Measurements from ENCODE around the gene DEFB108B. TPM values are rescaled to one million over a fixed set of nuclear protein-coding genes. Genes with fewer than 3 reads are reported as not detected.
A peak's percentile ranks its signal among the peaks of the same experiment; 100 is the strongest.
"Not testable (repeated sequence)": the region's sequence is repeated elsewhere in the genome, so short reads cannot be mapped to it uniquely, and the experiment has no call there.

Gene DEFB108B
- total RNA-seq, 1 experiment from 2014 or later = not detected

DNA sequence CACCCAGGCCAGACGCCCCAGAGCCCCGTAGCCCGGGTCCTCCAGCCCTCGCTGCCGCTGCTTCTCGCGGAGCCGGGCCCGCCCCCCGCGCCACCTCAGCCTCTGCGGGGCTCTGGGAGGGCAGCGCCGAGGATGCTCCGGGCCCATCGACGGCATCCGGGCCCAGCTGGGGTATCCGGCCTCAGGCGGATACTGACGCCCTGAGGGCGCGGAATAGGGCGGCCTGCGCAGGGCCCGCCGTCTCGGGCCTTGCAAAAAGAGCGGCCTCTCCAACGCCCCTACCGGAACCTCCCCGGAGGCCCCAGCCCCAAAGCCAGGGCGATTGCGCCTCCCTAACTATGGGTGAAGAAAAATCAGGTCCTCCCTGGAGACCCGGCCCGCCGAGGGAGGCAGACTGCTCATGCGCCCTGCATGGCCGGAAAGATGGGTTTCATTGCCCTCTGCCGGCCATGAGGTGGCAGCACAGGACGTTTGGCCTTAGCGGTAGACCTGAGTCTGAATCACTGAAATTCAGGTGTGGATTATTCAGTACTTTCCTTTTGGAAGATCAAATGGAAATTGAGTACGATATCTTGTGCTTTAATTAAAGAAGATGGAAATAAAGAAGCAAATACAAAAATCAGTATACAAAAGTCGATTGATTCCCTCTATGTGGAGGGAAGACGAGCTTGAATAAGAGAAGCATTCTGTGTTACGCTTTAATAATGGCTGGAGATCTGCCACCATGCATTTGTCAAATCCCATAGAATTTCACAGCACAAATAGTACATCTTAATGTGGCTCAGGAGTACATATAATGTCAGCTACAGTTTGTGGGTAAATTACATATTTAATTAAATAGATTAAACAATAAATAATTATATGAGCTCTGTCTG lies 19.3 kb upstream of the DEFB108B start:
- peak; percentile 67 for DNase-seq (ENCODE audit: low spot score)

DNA sequence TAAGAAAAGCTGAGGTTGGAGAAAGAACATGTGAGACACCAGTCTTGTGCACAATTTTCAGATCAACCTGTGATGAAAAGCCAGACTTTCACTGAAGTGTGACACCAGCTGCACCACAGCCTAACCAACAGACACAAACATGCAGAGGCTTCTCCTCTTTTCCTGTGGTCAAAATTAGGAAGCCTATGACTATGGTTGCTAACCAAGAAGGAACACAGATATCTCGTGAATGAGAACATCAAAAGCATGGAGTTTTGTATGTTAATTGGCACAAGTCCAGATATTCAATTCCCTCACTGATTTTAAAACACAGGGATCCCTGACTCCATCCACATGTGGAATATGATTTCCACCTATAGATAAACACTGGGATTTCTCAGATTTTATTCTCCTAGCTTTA lies 11.5 kb upstream of the DEFB108B start:
- DNase-seq (ENCODE audit: low spot score) = not testable (repeated sequence)

DNA sequence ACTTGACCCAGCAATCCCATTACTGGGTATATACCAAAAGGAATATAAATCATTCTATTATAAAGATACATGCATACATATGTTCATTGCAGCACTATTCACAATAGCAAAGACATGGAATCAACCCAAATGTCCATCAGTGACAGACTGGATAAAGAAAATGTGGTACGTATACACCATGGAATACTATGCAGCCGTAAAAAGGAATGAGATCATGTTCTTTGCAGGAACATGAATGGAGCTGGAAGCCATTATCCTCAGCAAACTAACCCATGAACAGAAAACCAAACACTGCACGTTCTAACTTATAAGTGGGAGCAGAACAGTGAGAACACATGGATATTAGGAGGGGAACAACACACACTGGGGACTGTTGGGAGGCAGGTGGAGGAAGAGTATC lies 3.8 kb upstream of the DEFB108B start:
- DNase-seq (ENCODE audit: low spot score) = not testable (repeated sequence)

DNA sequence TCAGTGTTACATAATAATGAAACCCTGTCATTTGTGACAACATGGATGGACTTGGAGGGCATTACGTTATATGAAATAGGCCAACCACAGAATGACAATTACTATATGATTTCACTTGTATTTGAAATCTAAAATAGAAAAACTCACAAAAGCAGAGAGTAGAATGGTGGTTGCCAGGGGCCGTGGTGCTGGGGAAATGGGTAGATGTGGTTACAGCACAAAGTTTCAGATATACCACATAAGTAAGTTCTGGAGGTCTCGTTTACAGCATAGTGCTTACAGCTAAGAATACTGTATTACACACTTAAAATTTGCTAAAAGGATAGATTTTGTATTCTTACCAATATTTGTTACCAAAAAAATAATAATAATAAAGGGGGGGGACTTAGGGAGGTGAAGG lies 3.3 kb upstream of the DEFB108B start:
- not testable (repeated sequence) for DNase-seq (ENCODE audit: low spot score)

DNA sequence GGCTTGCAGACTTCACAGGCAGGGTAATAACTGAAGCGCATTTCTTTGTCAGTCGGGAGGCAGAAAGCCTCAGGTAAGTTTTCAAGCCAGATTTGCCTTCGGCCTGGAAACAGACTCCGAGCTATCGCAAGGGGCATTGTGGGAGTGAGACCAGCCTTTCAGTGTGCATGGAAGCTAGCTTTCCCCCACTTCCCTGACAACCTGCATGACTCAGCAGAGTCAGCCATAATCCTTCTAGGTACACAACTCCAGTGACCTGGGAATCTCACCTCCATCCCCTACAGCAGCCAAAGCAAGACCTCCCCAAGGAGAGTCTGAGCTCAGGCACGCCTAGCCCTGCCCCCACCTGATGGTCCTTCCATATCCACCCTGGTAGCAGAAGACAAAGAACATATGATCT lies 9.7 kb downstream of the DEFB108B start:
- not testable (repeated sequence) for DNase-seq (ENCODE audit: low spot score)

DNA sequence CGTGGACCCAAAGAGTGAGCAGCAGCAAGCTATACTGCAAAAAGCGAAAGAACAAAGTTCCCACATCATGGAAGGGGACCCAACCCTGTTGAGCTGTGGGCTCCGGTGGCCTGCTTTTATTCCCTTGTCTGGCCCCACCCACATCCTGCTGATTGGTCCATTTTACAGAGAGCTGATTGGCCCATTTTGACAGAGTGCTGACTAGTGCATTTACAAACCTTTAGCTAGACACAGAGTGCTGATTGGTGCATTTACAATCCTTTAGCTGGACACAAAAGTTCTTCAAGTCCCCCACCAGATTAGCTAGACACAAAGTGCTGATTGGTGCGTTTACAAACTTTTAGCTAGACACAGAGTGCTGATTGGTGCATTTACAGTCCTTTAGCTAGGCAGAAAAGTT lies 10.4 kb downstream of the DEFB108B start:
- not testable (repeated sequence) for DNase-seq (ENCODE audit: low spot score)

DNA sequence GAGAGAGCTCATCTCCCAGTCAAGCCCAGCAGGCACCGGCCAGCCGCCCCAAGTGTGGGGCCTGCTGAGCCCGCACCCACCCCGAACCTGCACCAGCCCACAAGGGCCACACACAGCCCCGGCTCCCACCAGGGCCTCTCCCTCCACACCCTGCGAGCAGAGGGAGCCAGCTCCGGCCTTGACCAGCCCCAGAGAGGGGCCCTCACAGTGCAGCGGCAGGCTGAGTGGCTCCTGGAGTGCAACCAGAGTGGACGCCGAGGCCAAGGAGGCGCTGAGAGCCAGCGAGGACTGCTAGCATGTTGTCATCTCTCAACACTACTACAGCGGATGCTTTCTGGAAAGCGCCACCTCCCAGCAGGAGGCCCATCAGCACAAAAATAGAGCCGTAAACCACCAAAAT lies 10.9 kb downstream of the DEFB108B start:
- DNase-seq (ENCODE audit: low spot score) = no peak

DNA sequence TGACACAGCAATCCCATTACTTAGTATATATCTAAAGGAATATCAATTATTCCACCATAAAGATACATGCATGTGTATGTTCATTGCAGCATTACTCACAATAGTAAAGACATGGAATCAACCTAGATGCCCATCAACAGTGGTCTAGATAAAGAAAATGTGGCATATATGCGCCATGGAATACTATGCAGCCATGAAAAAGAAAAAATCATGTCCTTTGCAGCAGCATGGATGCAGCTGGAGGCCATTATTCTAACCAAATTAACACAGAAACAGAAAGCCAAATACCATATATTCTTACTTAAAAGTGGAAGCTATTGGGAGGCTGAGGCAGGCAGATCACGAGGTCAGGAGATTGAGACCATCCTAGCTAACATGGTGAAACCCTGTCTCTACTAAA lies 20.9 kb downstream of the DEFB108B start:
- DNase-seq (ENCODE audit: low spot score) = not testable (repeated sequence)

DNA sequence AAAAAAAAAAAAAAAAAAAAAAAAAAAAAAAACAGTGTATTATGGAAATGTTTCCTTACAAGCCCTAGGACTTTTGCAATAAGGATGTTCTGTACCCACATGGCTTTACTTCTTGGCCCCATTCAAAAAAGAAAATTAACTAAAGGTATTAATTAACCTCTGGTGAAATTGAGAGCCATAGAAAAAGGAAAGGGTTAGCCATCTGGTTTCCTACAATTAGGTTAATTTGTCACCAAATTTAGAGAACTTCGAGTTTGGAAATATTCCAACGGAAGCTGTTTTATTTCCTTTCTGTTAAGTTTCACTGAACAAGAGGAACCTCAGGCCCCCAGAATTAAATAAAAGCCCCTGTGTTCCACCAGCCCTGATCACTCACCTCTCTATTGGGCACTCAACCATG lies 22.9 kb downstream of the DEFB108B start:
- not testable (repeated sequence) for DNase-seq (ENCODE audit: low spot score)

DNA sequence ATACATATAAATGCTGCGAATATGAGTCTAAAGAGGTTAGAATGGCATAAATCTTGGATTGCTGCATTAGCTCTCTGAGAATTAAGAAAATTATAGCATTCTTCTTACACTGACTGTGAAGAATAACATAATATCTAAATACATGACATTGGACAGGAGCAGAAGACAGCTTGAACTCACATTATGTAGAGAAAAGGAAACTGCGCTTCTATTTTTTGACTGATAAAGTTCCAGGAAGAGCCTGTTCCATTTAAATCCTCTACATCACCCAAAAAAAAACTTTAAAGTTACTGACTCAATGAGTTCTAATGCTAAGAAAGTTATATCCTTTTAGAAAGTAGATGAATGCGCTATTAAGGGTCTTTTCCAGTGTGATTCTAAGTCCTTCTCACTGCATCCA lies 27.8 kb downstream of the DEFB108B start:
- not testable (repeated sequence) for DNase-seq (ENCODE audit: low spot score)

DNA sequence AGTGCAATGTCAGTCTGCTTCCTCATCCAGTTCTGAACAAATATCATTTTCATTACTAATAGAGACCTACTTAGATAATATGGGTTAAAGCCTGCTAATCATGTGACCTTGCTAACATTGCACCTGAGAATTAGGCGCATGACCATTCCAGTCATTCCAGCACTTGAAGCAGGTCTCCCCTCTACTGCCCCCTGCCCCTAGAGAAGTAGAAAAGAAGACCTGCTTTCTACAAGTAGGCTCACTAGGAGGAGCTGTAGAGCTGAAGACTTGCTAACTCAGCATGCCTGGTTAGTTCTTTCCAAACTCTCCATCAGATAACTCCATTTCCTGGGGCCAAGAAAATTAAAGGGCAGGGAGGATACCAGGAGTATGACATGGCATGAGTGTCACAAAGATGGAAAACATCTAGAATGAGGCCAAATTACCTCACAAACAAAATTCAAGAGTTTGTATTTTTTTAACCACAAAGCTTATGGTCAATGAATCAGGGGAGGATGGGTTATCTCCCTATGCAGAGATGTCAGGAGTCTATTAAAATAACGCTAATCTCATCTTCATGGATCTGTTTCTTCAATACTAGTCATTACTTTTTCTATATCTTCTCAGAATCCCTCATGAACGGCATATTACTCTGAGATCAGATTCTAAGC lies 31.1 kb downstream of the DEFB108B start:
- peak; percentile 76 for DNase-seq (ENCODE audit: low spot score)

DNA sequence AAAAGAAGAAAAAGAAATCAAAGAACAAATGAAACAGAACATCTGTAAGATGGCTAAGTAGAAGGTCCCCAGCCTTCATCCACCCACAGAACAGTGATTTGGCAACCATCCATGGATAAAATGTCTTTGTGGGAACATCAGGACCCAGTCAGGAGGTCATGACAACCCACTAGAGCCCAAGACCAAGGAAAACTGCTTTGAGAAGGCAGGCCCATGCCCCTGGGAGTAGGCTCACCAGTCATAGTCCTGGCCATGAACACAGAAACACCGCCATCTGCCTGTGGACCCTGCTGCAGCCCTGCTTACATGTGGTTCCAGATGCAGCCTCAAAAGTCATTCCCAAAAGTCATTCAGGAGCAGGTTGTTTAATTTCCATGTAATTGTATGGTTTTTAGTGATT lies 34.2 kb downstream of the DEFB108B start:
- DNase-seq (ENCODE audit: low spot score) = not testable (repeated sequence)

DNA sequence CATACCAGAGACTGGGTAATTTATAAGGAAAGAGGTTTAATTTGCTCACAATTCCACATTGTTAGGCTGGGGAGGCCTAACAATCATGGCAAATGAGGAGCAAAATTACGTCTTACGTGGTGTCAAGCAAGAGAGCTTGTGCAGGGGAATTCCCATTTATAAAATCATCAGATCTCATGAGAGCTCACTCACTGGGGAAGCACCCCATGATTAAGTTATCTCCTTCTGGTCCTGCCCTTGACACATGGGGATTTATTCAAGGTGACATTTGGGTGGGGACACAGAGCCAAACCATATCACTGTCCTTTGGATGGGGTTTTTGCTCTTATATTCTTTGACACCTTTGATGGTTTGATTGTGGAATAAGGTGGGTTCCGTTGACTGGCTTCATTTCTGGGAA lies 36.9 kb downstream of the DEFB108B start:
- DNase-seq (ENCODE audit: low spot score) = not testable (repeated sequence)

DNA sequence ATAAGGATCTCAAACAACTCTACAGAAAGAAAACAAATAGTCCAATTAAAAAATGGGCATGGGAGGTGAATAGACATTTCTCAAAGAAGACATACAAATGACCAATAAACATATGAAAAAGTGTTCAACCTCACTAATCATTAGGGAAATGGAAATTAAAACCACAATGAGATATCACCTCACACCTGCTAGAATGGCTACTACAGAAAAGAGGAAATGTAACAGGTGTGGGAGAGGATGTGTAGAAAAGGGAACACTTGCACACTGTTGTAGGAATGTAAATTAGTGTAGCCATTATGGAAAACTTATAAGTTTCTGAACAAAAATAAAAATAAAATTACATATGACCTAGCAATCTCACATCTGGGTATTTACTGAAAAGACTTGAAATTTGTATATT lies 37.7 kb downstream of the DEFB108B start:
- DNase-seq (ENCODE audit: low spot score) = not testable (repeated sequence)

DNA sequence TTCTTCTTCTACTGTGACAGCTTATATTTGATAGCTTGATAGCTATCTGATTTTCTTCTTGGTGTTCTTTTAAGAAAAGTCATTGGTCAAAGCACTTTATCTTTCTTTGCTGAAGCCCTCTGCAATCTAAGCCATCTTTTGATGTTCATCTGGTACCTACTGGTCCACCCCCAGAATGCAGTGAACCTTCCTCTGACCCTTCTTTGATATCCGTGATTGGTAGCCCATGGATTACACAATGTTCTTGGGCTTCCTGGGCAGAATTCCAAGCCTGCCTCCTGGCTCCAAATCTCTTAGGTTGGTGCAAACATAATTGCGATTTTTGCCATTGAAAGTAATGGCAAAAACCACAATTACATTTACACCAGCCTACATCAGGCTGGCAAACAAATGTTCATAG lies 43.3 kb downstream of the DEFB108B start:
- not testable (repeated sequence) for DNase-seq (ENCODE audit: low spot score)

DNA sequence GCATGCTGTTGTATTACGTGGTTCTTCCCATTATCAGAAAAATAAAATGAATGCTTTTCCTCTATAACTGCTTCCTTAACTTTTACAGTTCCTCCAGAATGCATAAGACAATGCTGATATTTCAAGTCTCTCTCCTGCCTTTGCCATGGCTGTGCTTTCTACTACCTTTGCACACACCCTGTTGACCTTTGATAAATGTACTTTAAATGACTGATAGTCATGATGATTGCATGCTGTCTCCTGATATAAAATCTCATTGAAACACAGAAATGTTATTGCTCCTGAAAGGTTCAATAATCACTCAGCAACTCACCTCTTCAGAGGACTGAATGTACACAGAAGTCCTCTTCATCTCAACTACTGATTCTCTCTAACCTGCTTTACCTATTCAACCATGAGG lies 45.1 kb downstream of the DEFB108B start, which contains the start of gene DEFB131B:
DEFB131B (plus strand) TSS at position 395 of the 400 bp plus-strand sequence; CDS start at position 395, 0 bp downstream.
- DNase-seq (ENCODE audit: low spot score) = not testable (repeated sequence)

DNA sequence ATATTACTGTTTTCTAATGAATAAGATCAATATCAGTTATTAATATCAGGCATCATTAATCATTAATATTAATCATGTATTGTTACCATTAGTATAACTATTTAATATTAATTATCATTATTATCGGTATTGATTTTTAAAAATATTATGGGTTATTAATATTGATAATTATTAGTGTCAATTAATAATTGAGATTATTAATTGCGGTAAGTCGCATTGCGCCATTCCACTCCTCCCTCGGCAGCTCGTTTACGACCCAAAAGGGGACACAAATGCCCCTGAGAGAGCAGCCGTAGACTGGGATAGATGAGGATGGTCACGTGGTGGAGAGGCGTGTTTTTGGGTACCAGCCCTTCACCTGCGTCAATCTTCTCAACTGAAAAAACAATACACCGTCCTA lies 52.8 kb downstream of the DEFB108B start:
- DNase-seq (ENCODE audit: low spot score) = not testable (repeated sequence)

Small RNAs within 50 kb of the gene (small RNA-seq; reads per million reads assigned to genes)
- not detected for gene RNA5SP342

Other genes with a start within 250 kb of the DEFB108B start
- not detected in 2 replicates for gene DEFB131B, start 45.3 kb downstream of the DEFB108B start, total RNA-seq (2014; rRNA removed; shearing (Covaris generic))
- gene XNDC1N, start 95.4 kb downstream of the DEFB108B start, total RNA-seq (2014; rRNA removed; shearing (Covaris generic)) = 10.7 and 16.4 TPM in 2 replicates
- 28.1 and 31.7 TPM in 2 replicates for gene RNF121, start 95.8 kb downstream of the DEFB108B start, total RNA-seq (2014; rRNA removed; shearing (Covaris generic))
- 3.4 and 5.8 TPM in 2 replicates for gene IL18BP, start 165.7 kb downstream of the DEFB108B start, total RNA-seq (2014; rRNA removed; shearing (Covaris generic))
- gene NUMA1, start 247.3 kb downstream of the DEFB108B start, total RNA-seq (2014; rRNA removed; shearing (Covaris generic)) = 214 and 241 TPM in 2 replicates
- 26.4 and 33.5 TPM in 2 replicates for gene LRRC51, start 247.7 kb downstream of the DEFB108B start, total RNA-seq (2014; rRNA removed; shearing (Covaris generic))